HEK293 (cell line): ENCODE data around the gene RPS24.

Experiments used
- CTCF ChIA-PET: fragments of 350-600 bp; formaldehyde crosslinking; extraction: SDS; loops from one replicate; lab custom pipeline; 2021; ENCODE audit warnings: antibody characterized with exemption; lab: Yijun Ruan, JAX
- POLR2A ChIA-PET: fragments of 300-600 bp; formaldehyde crosslinking; extraction: SDS; loops from one replicate; lab custom pipeline; 2020; ENCODE audit warnings: antibody characterized with exemption, inconsistent platforms; lab: Yijun Ruan, JAX
- H3K27ac ChIP-seq: fragments of 200-500 bp; sonication (Bioruptor generic); 2 replicates; pipeline ENCODE4 v1.5.1; 2014; ENCODE audit warnings: low read depth, low read length, control low read depth, inconsistent platforms; ENCODE audit errors: extremely low read depth
- H3K36me3 ChIP-seq, 2 experiments: fragments of 200-500 bp in 1 of 2; sonication (Bioruptor generic) in 1 of 2; 1 replicate in 1 of 2; 2 replicates in 1 of 2; pipeline ENCODE4 v1.5.1; 2014 to 2017; ENCODE audit warnings: inconsistent platforms in 2 of 2, low read length in 2 of 2; ENCODE audit not compliant: control insufficient read depth in 2 of 2, insufficient read depth in 1 of 2
- H3K4me1 ChIP-seq: fragments of 200-500 bp; sonication (Bioruptor generic); 2 replicates; pipeline ENCODE4 v1.5.1; 2014; ENCODE audit warnings: mild to moderate bottlenecking, low read length, inconsistent platforms; ENCODE audit not compliant: control insufficient read depth, insufficient read depth
- H3K4me3 ChIP-seq: 2 replicates; pipeline ENCODE4 v1.5.1; 2011; ENCODE audit warnings: low read depth, mild to moderate bottlenecking, control low read depth, low read length, moderate library complexity
- H3K9me3 ChIP-seq: fragments of 200-500 bp; sonication (Bioruptor generic); 2 replicates; pipeline ENCODE4 v1.5.1; 2014; ENCODE audit warnings: low read depth, low read length, inconsistent platforms; ENCODE audit not compliant: control insufficient read depth, insufficient read depth
- BCL6B ChIP-seq: fragments of 450-650 bp; formaldehyde crosslinking; IDR thresholded peaks from 2 replicates; pipeline ENCODE4 v1.5.1; 2017; ENCODE audit warnings: missing biosample characterization, missing genetic modification characterization
- MYNN ChIP-seq: fragments of 450-650 bp; formaldehyde crosslinking; IDR thresholded peaks from 2 replicates; pipeline ENCODE4 v1.5.1; 2016; ENCODE audit warnings: missing biosample characterization, missing genetic modification characterization, borderline replicate concordance
- REST ChIP-seq: fragments of 450-650 bp; formaldehyde crosslinking; IDR thresholded peaks from 2 replicates; pipeline ENCODE4 v1.5.1; 2016; ENCODE audit warnings: missing biosample characterization, missing genetic modification characterization
- SALL2 ChIP-seq: fragments of 450-650 bp; formaldehyde crosslinking; IDR thresholded peaks from 2 replicates; pipeline ENCODE4 v1.5.0; 2017; ENCODE audit warnings: missing biosample characterization, mild to moderate bottlenecking, missing genetic modification characterization, borderline replicate concordance
- TSHZ1 ChIP-seq: fragments of 450-650 bp; formaldehyde crosslinking; IDR thresholded peaks from 2 replicates; pipeline ENCODE4 v1.5.1; 2016; ENCODE audit warnings: missing biosample characterization, missing genetic modification characterization, borderline replicate concordance
- WT1 ChIP-seq: fragments of 450-650 bp; formaldehyde crosslinking; IDR thresholded peaks from 2 replicates; pipeline ENCODE4 v1.5.1; 2016; ENCODE audit warnings: missing biosample characterization, missing genetic modification characterization
- ZBTB1 ChIP-seq: fragments of 450-650 bp; formaldehyde crosslinking; IDR thresholded peaks from 2 replicates; pipeline ENCODE4 v1.5.1; 2016; ENCODE audit warnings: missing biosample characterization, missing genetic modification characterization
- ZNF362 ChIP-seq: fragments of 450-650 bp; formaldehyde crosslinking; IDR thresholded peaks from 2 replicates; pipeline ENCODE4 v1.5.1; 2016; ENCODE audit warnings: missing biosample characterization, missing genetic modification characterization
- ZNF391 ChIP-seq: fragments of 450-650 bp; formaldehyde crosslinking; IDR thresholded peaks from 2 replicates; pipeline ENCODE4 v1.5.1; 2016; ENCODE audit warnings: low read depth, missing biosample characterization, missing genetic modification characterization, borderline replicate concordance
- ZNF449 ChIP-seq: fragments of 450-650 bp; formaldehyde crosslinking; IDR thresholded peaks from 2 replicates; pipeline ENCODE4 v1.5.1; 2017; ENCODE audit warnings: missing biosample characterization, mild to moderate bottlenecking, missing genetic modification characterization, moderate library complexity
- ZNF501 ChIP-seq: fragments of 450-650 bp; formaldehyde crosslinking; IDR thresholded peaks from 2 replicates; pipeline ENCODE4 v1.5.1; 2016; ENCODE audit warnings: missing biosample characterization, missing genetic modification characterization
- ZNF513 ChIP-seq: fragments of 450-650 bp; IDR thresholded peaks from 2 replicates; pipeline ENCODE4 v1.5.1; 2018; ENCODE audit warnings: missing biosample characterization, missing genetic modification characterization
- ZNF571 ChIP-seq: fragments of 450-650 bp; formaldehyde crosslinking; IDR thresholded peaks from 2 replicates; pipeline ENCODE4 v1.5.0; 2017; ENCODE audit warnings: missing biosample characterization, missing genetic modification characterization
- ZNF837 ChIP-seq: fragments of 450-650 bp; formaldehyde crosslinking; IDR thresholded peaks from 2 replicates; pipeline ENCODE4 v1.5.1; 2016; ENCODE audit warnings: missing biosample characterization, missing genetic modification characterization
- ZSCAN16 ChIP-seq: fragments of 450-650 bp; formaldehyde crosslinking; IDR thresholded peaks from 2 replicates; pipeline ENCODE4 v1.5.1; 2016; ENCODE audit warnings: missing biosample characterization, missing genetic modification characterization

Gene RPS24

GRCh38 chr10:78035437-78035836, 1.8 kb downstream of the RPS24 start:
- peaks cover 26 to 64% of the 10 kb centered on the region in 2 experiments for H3K36me3 ChIP-seq

More at GRCh38 chr10:78035437-78035836, 1.8 kb downstream of the RPS24 start:
- no peaks in the 10 kb centered on the region for H3K9me3 ChIP-seq
- H3K4me1 ChIP-seq: peaks cover 10% of the 10 kb centered on the region; the same call in 1 of the 2 replicates
- H3K4me3 ChIP-seq: no peak overlapping the region; the same call in 1 of the 2 replicates
- TF ChIP-seq ZNF362 (tag by site-specific recombination) (no peak), SALL2 (tag by site-specific recombination) (no peak), ZNF501 (tag by site-specific recombination) (no peak), ZNF571 (tag by site-specific recombination) (no peak), ZNF837 (tag by site-specific recombination) (no peak), ZNF449 (tag by site-specific recombination) (no peak), ZSCAN16 (tag by site-specific recombination) (no peak), BCL6B (tag by site-specific recombination) (no peak), ZNF391 (tag by site-specific recombination) (no peak), ZBTB1 (tag by site-specific recombination) (no peak), ZNF513 (tag by site-specific recombination) (no peak), WT1 (no peak), MYNN (tag by site-specific recombination) (no peak), TSHZ1 (tag by site-specific recombination) (no peak), REST (no peak)
- TF ChIP-seq, all 188 proteins: peak for 0
- ChIA-PET POLR2A (no interaction called here), CTCF (interaction anchor here (0.8 to 1.0 kb wide), 2 partner anchors 12 to 1161 kb away, joined by 4 to 5 read pairs; no protein-coding TSS in a partner anchor)
- H3K27ac ChIP-seq: no peak overlapping the region
